ENCODE measurements around the gene DVL1. TPM values are rescaled to one million over a fixed set of nuclear protein-coding genes. Genes with fewer than 3 reads are reported as not detected.

Gene DVL1
- total and polyA plus RNA-seq, 12 donors = 64.7 to 153 (median 79.7) TPM

GRCh38 chr1:1348420-1349255 is 580 bp downstream of the DVL1 start:
- peak overlapping the region; percentile 5 to 87 (median 82) for H3K27ac ChIP-seq
- H3K4me1 ChIP-seq = peaks cover 35 to 73% (median 65%) of the 10 kb centered on the region in 9 donors
- WGBS, 2 donors = 0% methylated on average over 75 to 109 of the region's 109 CpGs
- DNase-seq (no peak), ATAC-seq (peak in 1 of 8 donors; percentile 0)
- intact Hi-C loops (cut with DNase I) = loop anchor here in 3 of 10 donors (2.0 to 5.0 kb wide), 2 partner anchors 24 to 41 kb away; partner anchors contain the start of genes ACAP3 (in 2 of the 3), PUSL1 (in 2 of the 3), CPTP (in 1 of the 3) and INTS11 (in 1 of the 3)
- H3K9me3 ChIP-seq = no peaks in the 10 kb centered on the region
- no peak for TF ChIP-seq CTCF (IDR thresholded peaks at IDR 0.05)
- H3K27me3 ChIP-seq = peaks cover 0 to 22% (median 10%) of the 10 kb centered on the region in 7 donors
- H3K36me3 ChIP-seq = peaks cover 0 to 7% (median 0%) of the 10 kb centered on the region in 9 donors
- peak overlapping the region; percentile 51 to 80 (median 72) for H3K4me3 ChIP-seq

GRCh38 chr1:1347663-1348419 is 1.4 kb downstream of the DVL1 start:
- H3K27ac ChIP-seq = peak overlapping the region; percentile 3 to 87 (median 82)
- H3K4me3 ChIP-seq = peak overlapping the region; percentile 51 to 80 (median 72)
- no peaks in the 10 kb centered on the region for H3K36me3 ChIP-seq
- peak in 7 of 8 donors; percentile 7 to 53 (median 32) for ATAC-seq
- DNase-seq = no peak
- no peak for TF ChIP-seq CTCF (IDR thresholded peaks at IDR 0.05)
- peaks cover 0 to 14% (median 2%) of the 10 kb centered on the region in 7 donors for H3K27me3 ChIP-seq
- intact Hi-C loops (cut with DNase I) = loop anchor here in 3 of 10 donors (2.0 to 5.0 kb wide), 2 partner anchors 23 to 41 kb away; partner anchors contain the start of genes ACAP3 (in 2 of the 3), PUSL1 (in 2 of the 3), CPTP (in 1 of the 3) and INTS11 (in 1 of the 3)
- peaks cover 29 to 70% (median 61%) of the 10 kb centered on the region in 9 donors for H3K4me1 ChIP-seq
- no peaks in the 10 kb centered on the region for H3K9me3 ChIP-seq
- WGBS, 2 donors = 25 to 35% methylated on average over 26 of the region's 26 CpGs

GRCh38 chr1:1347026-1347595 is 2.1 kb downstream of the DVL1 start:
- H3K36me3 ChIP-seq = peaks cover 0 to 1% (median 0%) of the 10 kb centered on the region in 9 donors
- 90 to 92% methylated on average over 10 of the region's 10 CpGs for WGBS, 2 donors
- H3K9me3 ChIP-seq = no peaks in the 10 kb centered on the region
- DNase-seq (no peak), ATAC-seq (no peak)
- H3K27ac ChIP-seq = peak overlapping the region; percentile 3 to 87 (median 82)
- TF ChIP-seq CTCF (IDR thresholded peaks at IDR 0.05) = no peak
- intact Hi-C loops (cut with DNase I) = loop anchor here in 2 of 10 donors (5.0 kb wide), 1 partner anchor 40 kb away; the partner anchor contains the start of genes ACAP3 (in 2 of the 2) and PUSL1 (in 2 of the 2)
- H3K27me3 ChIP-seq = peaks cover 0 to 7% (median 0%) of the 10 kb centered on the region in 7 donors
- peak overlapping the region in 9 of 10 donors; percentile 51 to 80 (median 73) for H3K4me3 ChIP-seq
- peaks cover 29 to 63% (median 55%) of the 10 kb centered on the region in 9 donors for H3K4me1 ChIP-seq
